ENCODE results near the gene VPS13D. TPM values are rescaled to one million over a fixed set of nuclear protein-coding genes. Genes with fewer than 3 reads are reported as not detected.
A peak's percentile ranks its signal among the peaks of the same experiment; 100 is the strongest.

Gene VPS13D
- total RNA-seq, 1 experiment from 2014 or later: 36.5 TPM

- H3K27me3 Mint-ChIP-seq (ENCODE audit: insufficient read depth, unreplicated experiment): peaks cover 16% of the 10 kb centered on the region
- no peaks in the 10 kb centered on the region for H3K4me1 Mint-ChIP-seq (ENCODE audit: insufficient read depth, unreplicated experiment)
- intact Hi-C loops (cut with micrococcal nuclease): loop anchor here (5.0 kb wide), 1 partner anchor 301 kb away; no protein-coding TSS in a partner anchor
- ChIA-PET POLR2A (interaction anchor here (0.9 kb wide), 1 partner anchor 73 kb away, joined by 3 read pairs; no protein-coding TSS in a partner anchor), CTCF (interaction anchor here (0.6 to 11.5 kb wide), 24 partner anchors 10 to 1635 kb away, joined by 3 to 316 read pairs (median 4); no protein-coding TSS in a partner anchor)
- no peak overlapping the region for H3K4me3 Mint-ChIP-seq (ENCODE audit: unreplicated experiment)
- BruUV-seq (replicated peaks): no TSS peak
- TF ChIP-seq, protein P1, sequence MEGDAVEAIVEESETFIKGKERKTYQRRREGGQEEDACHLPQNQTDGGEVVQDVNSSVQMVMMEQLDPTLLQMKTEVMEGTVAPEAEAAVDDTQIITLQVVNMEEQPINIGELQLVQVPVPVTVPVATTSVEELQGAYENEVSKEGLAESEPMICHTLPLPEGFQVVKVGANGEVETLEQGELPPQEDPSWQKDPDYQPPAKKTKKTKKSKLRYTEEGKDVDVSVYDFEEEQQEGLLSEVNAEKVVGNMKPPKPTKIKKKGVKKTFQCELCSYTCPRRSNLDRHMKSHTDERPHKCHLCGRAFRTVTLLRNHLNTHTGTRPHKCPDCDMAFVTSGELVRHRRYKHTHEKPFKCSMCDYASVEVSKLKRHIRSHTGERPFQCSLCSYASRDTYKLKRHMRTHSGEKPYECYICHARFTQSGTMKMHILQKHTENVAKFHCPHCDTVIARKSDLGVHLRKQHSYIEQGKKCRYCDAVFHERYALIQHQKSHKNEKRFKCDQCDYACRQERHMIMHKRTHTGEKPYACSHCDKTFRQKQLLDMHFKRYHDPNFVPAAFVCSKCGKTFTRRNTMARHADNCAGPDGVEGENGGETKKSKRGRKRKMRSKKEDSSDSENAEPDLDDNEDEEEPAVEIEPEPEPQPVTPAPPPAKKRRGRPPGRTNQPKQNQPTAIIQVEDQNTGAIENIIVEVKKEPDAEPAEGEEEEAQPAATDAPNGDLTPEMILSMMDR (IDR thresholded peaks at IDR 0.05; ENCODE audit: unreplicated experiment): no peak
- no peak for DNase-seq (ENCODE audit: unreplicated experiment)
- peak overlapping the region; percentile 57 for H3K27ac Mint-ChIP-seq (ENCODE audit: low read depth, unreplicated experiment)
- no peaks in the 10 kb centered on the region for H3K36me3 Mint-ChIP-seq (ENCODE audit: insufficient read depth, unreplicated experiment)
- H3K9me3 Mint-ChIP-seq (ENCODE audit: unreplicated experiment): no peaks in the 10 kb centered on the region
Observed at GRCh38 chr1:12208271-12208670, 21.6 kb upstream of the VPS13D start.

DNA sequence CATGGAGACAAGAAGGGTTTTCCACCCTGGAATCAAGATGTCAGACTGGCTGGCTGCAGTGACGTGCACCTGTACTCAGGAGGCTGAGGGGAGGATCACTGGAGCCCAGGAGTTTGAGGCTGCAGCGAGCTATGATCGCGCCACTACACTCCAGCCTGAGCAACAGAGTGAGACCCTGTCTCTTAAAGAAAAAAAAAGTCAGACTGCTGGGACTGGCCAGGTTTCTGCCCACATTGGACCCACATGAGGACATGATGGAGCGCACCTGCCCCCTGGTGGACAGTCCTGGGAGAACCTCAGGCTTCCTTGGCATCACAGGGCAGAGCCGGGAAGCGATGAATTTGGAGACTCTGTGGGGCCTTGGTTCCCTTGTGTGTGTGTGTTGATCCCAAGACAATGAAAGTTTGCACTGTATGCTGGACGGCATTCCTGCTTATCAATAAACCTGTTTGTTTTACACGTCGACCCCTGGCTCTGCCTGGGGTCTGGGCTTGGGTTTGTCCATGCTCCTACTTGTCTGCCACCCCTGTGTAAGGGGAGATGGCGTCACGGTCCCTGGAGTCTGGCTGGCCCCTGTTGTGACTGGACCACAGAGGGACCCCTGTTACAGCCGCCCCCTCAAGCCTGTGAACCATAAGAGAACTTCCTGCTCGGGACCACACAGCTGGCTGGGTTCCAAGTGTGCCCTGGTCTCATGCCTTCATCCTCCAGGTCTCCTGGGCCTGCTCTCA lies 20.9 kb upstream of the VPS13D start:
- BruUV-seq (replicated peaks): no TSS peak
- intact Hi-C loops (cut with micrococcal nuclease): loop anchor here (1.0 to 5.0 kb wide), 2 partner anchors 85 to 302 kb away; no protein-coding TSS in a partner anchor

GRCh38 chr1:12209495-12209832 lies 20.4 kb upstream of the VPS13D start:
- no TSS peak for BruUV-seq (replicated peaks)
- ChIA-PET POLR2A (interaction anchor here (0.7 to 0.9 kb wide), 2 partner anchors 74 to 85 kb away, joined by 3 to 6 read pairs; no protein-coding TSS in a partner anchor), CTCF (interaction anchor here (0.5 to 11.5 kb wide), 9 partner anchors 9 to 546 kb away, joined by 3 to 316 read pairs (median 5); no protein-coding TSS in a partner anchor)
- H3K9me3 Mint-ChIP-seq (ENCODE audit: unreplicated experiment): no peaks in the 10 kb centered on the region
- no peak for DNase-seq (ENCODE audit: unreplicated experiment)
- no peaks in the 10 kb centered on the region for H3K4me1 Mint-ChIP-seq (ENCODE audit: insufficient read depth, unreplicated experiment)
- H3K27me3 Mint-ChIP-seq (ENCODE audit: insufficient read depth, unreplicated experiment): peaks cover 28% of the 10 kb centered on the region
- intact Hi-C loops (cut with micrococcal nuclease): loop anchor here (1.0 to 5.0 kb wide), 2 partner anchors 85 to 302 kb away; no protein-coding TSS in a partner anchor
- TF ChIP-seq, protein P1 (IDR thresholded peaks at IDR 0.05; ENCODE audit: unreplicated experiment): no peak
- H3K4me3 Mint-ChIP-seq (ENCODE audit: unreplicated experiment): no peak overlapping the region
- H3K36me3 Mint-ChIP-seq (ENCODE audit: insufficient read depth, unreplicated experiment): no peaks in the 10 kb centered on the region
- H3K27ac Mint-ChIP-seq (ENCODE audit: low read depth, unreplicated experiment): no peak overlapping the region

More for the DNA sequence above, 20.9 kb upstream of the VPS13D start:
- H3K4me1 Mint-ChIP-seq (ENCODE audit: insufficient read depth, unreplicated experiment): no peaks in the 10 kb centered on the region
- ChIA-PET CTCF (interaction anchor here (0.5 to 11.5 kb wide), 26 partner anchors 10 to 1634 kb away, joined by 3 to 316 read pairs (median 4); no protein-coding TSS in a partner anchor), POLR2A (interaction anchor here (0.9 kb wide), 1 partner anchor 73 kb away, joined by 3 read pairs; no protein-coding TSS in a partner anchor)
- no peaks in the 10 kb centered on the region for H3K36me3 Mint-ChIP-seq (ENCODE audit: insufficient read depth, unreplicated experiment)
- TF ChIP-seq, protein P1 (IDR thresholded peaks at IDR 0.05; ENCODE audit: unreplicated experiment): peak; percentile 91
- no peaks in the 10 kb centered on the region for H3K9me3 Mint-ChIP-seq (ENCODE audit: unreplicated experiment)
- peak; percentile 86 for DNase-seq (ENCODE audit: unreplicated experiment)
- H3K27me3 Mint-ChIP-seq (ENCODE audit: insufficient read depth, unreplicated experiment): peaks cover 22% of the 10 kb centered on the region
- H3K27ac Mint-ChIP-seq (ENCODE audit: low read depth, unreplicated experiment): no peak overlapping the region
- H3K4me3 Mint-ChIP-seq (ENCODE audit: unreplicated experiment): no peak overlapping the region

Measured in MCF 10A (cell line).